T-cell (primary cell): ENCODE results near the gene CLP1. TPM values are rescaled to one million over a fixed set of nuclear protein-coding genes. Genes with fewer than 3 reads are reported as not detected.

Source experiments
- total RNA-seq, 35 experiments: library from RNA in 6 of 35; stranded (reverse) in 6 of 35; fragments of 120-200 nt in 1 of 35; gene quantifications; one replicate each; pipeline versions ENCODE4 v1.2.1 to v1.2.4 and lab custom pipeline; 2013 to 2026

The CLP1 gene
- total RNA-seq, 5 donors from 2014 or later (not counting 1 experiment from before 2014, with no cell fraction given) = 14.3 to 16.0 (median 14.5) TPM

Other genes starting within 250 kb of the CLP1 start
- 10 to 100 TPM in 4 of 5 donors, 1 to 10 TPM in 1; 9.9 to 18.1 (median 13.6) TPM for gene SLC43A3, start 230.6 kb upstream of the CLP1 start, total RNA-seq
- gene RTN4RL2, start 197.2 kb upstream of the CLP1 start, total RNA-seq = 1 to 10 TPM in 1 of 5 donors, under 1 TPM in 4; 0.15 to 1.1 (median 0.29) TPM
- gene SLC43A1, start 142.1 kb upstream of the CLP1 start, total RNA-seq = 10 to 100 TPM in 4 of 5 donors, 1 to 10 TPM in 1; 8.8 to 31.6 (median 25.1) TPM
- gene TIMM10, start 127.0 kb upstream of the CLP1 start, total RNA-seq = 10 to 100 TPM; 20.7 to 33.2 (median 26.2) TPM
- not detected for gene SMTNL1, start 120.2 kb upstream of the CLP1 start, total RNA-seq
- gene UBE2L6, start 90.1 kb upstream of the CLP1 start, total RNA-seq = 10 to 100 TPM; 61.7 to 97.2 (median 80.3) TPM
- gene SERPING1, start 60.1 kb upstream of the CLP1 start, total RNA-seq = 1 to 10 TPM in 3 of 5 donors, not detected in 2; 1.5 to 2.8 (median 1.9) TPM
- 10 to 100 TPM in 3 of 5 donors, 1 to 10 TPM in 2; 1.8 to 13.5 (median 11.1) TPM for gene YPEL4, start 7.8 kb upstream of the CLP1 start, total RNA-seq
- gene ZDHHC5, start 10.4 kb downstream of the CLP1 start, total RNA-seq = 10 to 100 TPM; 57.3 to 67.2 (median 60.7) TPM
- gene MED19, start 54.5 kb downstream of the CLP1 start, total RNA-seq = 10 to 100 TPM; 11.4 to 14.8 (median 12.7) TPM
- gene TMX2, start 54.8 kb downstream of the CLP1 start, total RNA-seq = 10 to 100 TPM; 34.5 to 55.9 (median 51.2) TPM
- 100 to 1,000 TPM in 3 of 5 donors, 10 to 100 TPM in 2; 88.5 to 155 (median 113) TPM for gene SELENOH, start 83.7 kb downstream of the CLP1 start, total RNA-seq
- under 1 TPM in 2 of 5 donors, not detected in 3; 0.09 to 0.23 TPM for gene BTBD18, start 94.1 kb downstream of the CLP1 start, total RNA-seq
- gene CTNND1, start 104.0 kb downstream of the CLP1 start, total RNA-seq = 10 to 100 TPM in 4 of 5 donors, 1 to 10 TPM in 1; 8.3 to 17.5 (median 12.5) TPM